Measurements from ENCODE around the gene ABCG1. TPM values are rescaled to one million over a fixed set of nuclear protein-coding genes. Genes with fewer than 3 reads are reported as not detected.

ABCG1 gene
- total RNA-seq, 4 donors from 2014 or later: 32.0 to 54.0 (median 35.2) TPM

GRCh38 chr21:42254651-42255601 lies 36.0 kb downstream of the ABCG1 start:
- H3K4me3 ChIP-seq: no peak overlapping the region
- no peaks in the 10 kb centered on the region for H3K36me3 ChIP-seq
- 71% methylated on average over 17 of the region's 17 CpGs for WGBS
- TF ChIP-seq POLR2A (IDR thresholded peaks at IDR 0.05) (no peak), EP300 (IDR thresholded peaks at IDR 0.05) (no peak), POLR2AphosphoS5 (IDR thresholded peaks at IDR 0.05) (no peak), CTCF (IDR thresholded peaks at IDR 0.05) (no peak)
- H3K27me3 ChIP-seq: no peaks in the 10 kb centered on the region
- no peak for DNase-seq (ENCODE audit: low spot score in 2 of 2)
- H3K4me1 ChIP-seq: peaks cover 15% of the 10 kb centered on the region
- no peaks in the 10 kb centered on the region for H3K9me3 ChIP-seq
- no peak overlapping the region for H3K27ac ChIP-seq

GRCh38 chr21:42255825-42256224 lies 36.9 kb downstream of the ABCG1 start:
- TF ChIP-seq POLR2A (IDR thresholded peaks at IDR 0.05) (no peak), EP300 (IDR thresholded peaks at IDR 0.05) (no peak), CTCF (IDR thresholded peaks at IDR 0.05) (no peak), POLR2AphosphoS5 (IDR thresholded peaks at IDR 0.05) (no peak)
- H3K36me3 ChIP-seq: no peaks in the 10 kb centered on the region
- no peaks in the 10 kb centered on the region for H3K27me3 ChIP-seq
- peaks cover 15% of the 10 kb centered on the region for H3K4me1 ChIP-seq
- no peaks in the 10 kb centered on the region for H3K9me3 ChIP-seq
- DNase-seq (ENCODE audit: low spot score in 2 of 2): no peak
- no peak overlapping the region for H3K27ac ChIP-seq
- no peak overlapping the region for H3K4me3 ChIP-seq
- 90% methylated on average over 3 of the region's 4 CpGs for WGBS

- Histone ChIP-seq H3K27me3 (no peaks in the 10 kb centered on the region), H3K9me3 (no peaks in the 10 kb centered on the region), H3K4me3 (no peak overlapping the region), H3K4me1 (peaks cover 15% of the 10 kb centered on the region), H3K36me3 (no peaks in the 10 kb centered on the region), H3K27ac (no peak overlapping the region)
- WGBS: 83% methylated on average over 1 of the region's 4 CpGs
- TF ChIP-seq EP300 (IDR thresholded peaks at IDR 0.05): no peak
- TF ChIP-seq POLR2AphosphoS5 (IDR thresholded peaks at IDR 0.05): no peak
- TF ChIP-seq POLR2A (IDR thresholded peaks at IDR 0.05): no peak
- no peak for TF ChIP-seq CTCF (IDR thresholded peaks at IDR 0.05)
- DNase-seq (ENCODE audit: low spot score in 2 of 2): no peak
These were observed 37.4 kb downstream of the ABCG1 start for GRCh38 chr21:42256316-42256715.

- no peak overlapping the region for H3K4me3 ChIP-seq
- H3K27ac ChIP-seq: no peak overlapping the region
- TF ChIP-seq POLR2A (IDR thresholded peaks at IDR 0.05): no peak
- H3K27me3 ChIP-seq: no peaks in the 10 kb centered on the region
- WGBS: 72% methylated on average over 12 of the region's 12 CpGs
- DNase-seq (ENCODE audit: low spot score in 2 of 2): no peak
- H3K4me1 ChIP-seq: peaks cover 16% of the 10 kb centered on the region
- H3K9me3 ChIP-seq: no peaks in the 10 kb centered on the region
- no peaks in the 10 kb centered on the region for H3K36me3 ChIP-seq
These were observed 38.3 kb downstream of the ABCG1 start for GRCh38 chr21:42257091-42257765.

- no peak overlapping the region for H3K27ac ChIP-seq
- 45% methylated on average over 4 of the region's 4 CpGs for WGBS
- DNase-seq (ENCODE audit: low spot score in 2 of 2): no peak
- no peaks in the 10 kb centered on the region for H3K9me3 ChIP-seq
- H3K4me3 ChIP-seq: no peak overlapping the region
- H3K36me3 ChIP-seq: no peaks in the 10 kb centered on the region
- H3K4me1 ChIP-seq: peaks cover 27% of the 10 kb centered on the region
- H3K27me3 ChIP-seq: no peaks in the 10 kb centered on the region
- TF ChIP-seq CTCF (IDR thresholded peaks at IDR 0.05) (peak; percentile 18 to 71), EP300 (IDR thresholded peaks at IDR 0.05) (no peak), POLR2A (IDR thresholded peaks at IDR 0.05) (no peak), POLR2AphosphoS5 (IDR thresholded peaks at IDR 0.05) (no peak)
These were observed 39.4 kb downstream of the ABCG1 start for GRCh38 chr21:42258150-42258884.

All from suprapubic skin (tissue), 4 donors.